Breast epithelium (tissue), 3 donors: ENCODE data around the gene NDUFB5.

ENCODE experiments used
- CTCF ChIP-seq, 3 donors: fragments of 450-650 bp; IDR thresholded peaks; one replicate each; pipeline ENCODE4 v1.5.1; 2016 to 2017; ENCODE audit warnings: antibody characterized with exemption in 3 of 3, mild to moderate bottlenecking in 3 of 3, moderate library complexity in 3 of 3
- POLR2A ChIP-seq: fragments of 450-650 bp; IDR thresholded peaks from one replicate; pipeline ENCODE4 v1.6.1; 2016; ENCODE audit warnings: antibody characterized with exemption, mild to moderate bottlenecking, moderate library complexity
- POLR2AphosphoS5 ChIP-seq, 3 donors: sonication (generic); formaldehyde crosslinking; IDR thresholded peaks; one replicate each; pipeline ENCODE4 v1.6.1; 2017; ENCODE audit warnings: antibody characterized with exemption in 3 of 3

- TF ChIP-seq POLR2A (no peak), CTCF (IDR thresholded peaks at IDR 0.05) (no peak), POLR2AphosphoS5 (IDR thresholded peaks at IDR 0.05) (no peak)
Observed at GRCh38 chr3:179589143-179589542, 15.5 kb upstream of the NDUFB5 start.
